H9 (cell line): ENCODE measurements around the gene ARL13B. TPM values are rescaled to one million over a fixed set of nuclear protein-coding genes. Genes with fewer than 3 reads are reported as not detected.

Experiments used
- DNase-seq: peaks from one replicate; pipeline ENCODE4 v3.0.0-alpha.2; 2017
- H2AFZ ChIP-seq: one replicate; pipeline ENCODE4 v1.6.1; 2013; ENCODE audit warnings: mild to moderate bottlenecking, low read length, control low read depth, moderate library complexity
- H2AK5ac ChIP-seq: 2 replicates; pipeline ENCODE4 v1.6.1; 2013; ENCODE audit warnings: low read length, control low read depth, mixed read lengths; ENCODE audit not compliant: insufficient read length
- H2BK120ac ChIP-seq: one replicate; pipeline ENCODE4 v1.6.1; 2013; ENCODE audit warnings: low read depth, mild to moderate bottlenecking, low read length, control low read depth, inconsistent platforms; ENCODE audit not compliant: poor library complexity, severe bottlenecking
- H2BK12ac ChIP-seq: 2 replicates; pipeline ENCODE4 v1.6.1; 2013; ENCODE audit warnings: low read length, control low read depth, mixed read lengths, low read depth; ENCODE audit not compliant: insufficient read length
- H2BK15ac ChIP-seq: 2 replicates; pipeline ENCODE4 v1.6.1; 2013; ENCODE audit warnings: low read depth, low read length, control low read depth
- H2BK20ac ChIP-seq: one replicate; pipeline ENCODE4 v1.6.1; 2013; ENCODE audit warnings: low read depth, mild to moderate bottlenecking, low read length, control low read depth, inconsistent platforms; ENCODE audit not compliant: poor library complexity, severe bottlenecking
- H2BK5ac ChIP-seq: 2 replicates; pipeline ENCODE4 v1.6.1; 2013; ENCODE audit warnings: low read length, control low read depth, mixed read lengths; ENCODE audit not compliant: insufficient read length
- H3K14ac ChIP-seq: 2 replicates; pipeline ENCODE4 v1.6.1; 2013; ENCODE audit warnings: low read length, control low read depth; ENCODE audit not compliant: insufficient read depth
- H3K18ac ChIP-seq: 2 replicates; pipeline ENCODE4 v1.6.1; 2013; ENCODE audit warnings: low read depth, mild to moderate bottlenecking, mixed read lengths, low read length, control low read depth; ENCODE audit not compliant: insufficient read length
- H3K23ac ChIP-seq: 2 replicates; pipeline ENCODE4 v1.6.1; 2013; ENCODE audit warnings: low read length, control low read depth, mixed read lengths, low read depth; ENCODE audit not compliant: insufficient read length
- H3K23me2 ChIP-seq: 2 replicates; pipeline ENCODE4 v1.6.1; 2013; ENCODE audit warnings: low read depth, mild to moderate bottlenecking, mixed read lengths, low read length, control low read depth; ENCODE audit not compliant: insufficient read length, poor library complexity, severe bottlenecking
- H3K27ac ChIP-seq: 2 replicates; pipeline ENCODE4 v1.5.1; 2013; ENCODE audit warnings: low read length, control low read depth, mixed read lengths, low read depth; ENCODE audit not compliant: insufficient read length
- H3K27me3 ChIP-seq: 2 replicates; pipeline ENCODE4 v1.6.1; 2013; ENCODE audit warnings: low read length, control low read depth, inconsistent platforms; ENCODE audit not compliant: insufficient read depth
- H3K4ac ChIP-seq: 2 replicates; pipeline ENCODE4 v1.6.1; 2013; ENCODE audit warnings: low read depth, mild to moderate bottlenecking, control low read depth, inconsistent platforms, low read length, moderate library complexity
- H3K4me1 ChIP-seq: 2 replicates; pipeline ENCODE4 v1.6.1; 2013; ENCODE audit warnings: low read length, control low read depth, inconsistent platforms; ENCODE audit not compliant: insufficient read depth
- H3K4me2 ChIP-seq: 2 replicates; pipeline ENCODE4 v1.6.1; 2013; ENCODE audit warnings: low read length, control low read depth, mixed read lengths; ENCODE audit not compliant: insufficient read length, insufficient read depth
- H3K56ac ChIP-seq: 2 replicates; pipeline ENCODE4 v1.6.1; 2013; ENCODE audit warnings: low read depth, mild to moderate bottlenecking, mixed read lengths, low read length, control low read depth; ENCODE audit not compliant: insufficient read length
- H3K79me1 ChIP-seq: 2 replicates; pipeline ENCODE4 v1.6.1; 2013; ENCODE audit warnings: low read depth, mild to moderate bottlenecking, moderate library complexity, low read length, control low read depth, inconsistent platforms; ENCODE audit not compliant: insufficient read depth, poor library complexity, severe bottlenecking
- H3K79me2 ChIP-seq: 2 replicates; pipeline ENCODE4 v1.6.1; 2013; ENCODE audit warnings: low read length, control low read depth, inconsistent platforms; ENCODE audit not compliant: insufficient read depth
- H3K9ac ChIP-seq: 2 replicates; pipeline ENCODE4 v1.6.1; 2013; ENCODE audit warnings: low read length, control low read depth, mixed read lengths; ENCODE audit not compliant: insufficient read length; ENCODE audit errors: extremely low read depth
- H3K9me3 ChIP-seq: one replicate; pipeline ENCODE4 v1.6.1; 2013; ENCODE audit warnings: low read depth, low read length, inconsistent platforms; ENCODE audit not compliant: control insufficient read depth
- H3T11ph ChIP-seq: one replicate; pipeline ENCODE4 v1.6.1; 2013; ENCODE audit warnings: mild to moderate bottlenecking, low read length, control low read depth, inconsistent platforms
- H4K20me1 ChIP-seq: one replicate; pipeline ENCODE4 v1.6.1; 2013; ENCODE audit not compliant: control insufficient read depth, insufficient read length, insufficient read depth
- H4K5ac ChIP-seq: 2 replicates; pipeline ENCODE4 v1.6.1; 2013; ENCODE audit warnings: low read depth, mild to moderate bottlenecking, mixed read lengths, low read length, control low read depth; ENCODE audit not compliant: insufficient read length
- H4K8ac ChIP-seq: replicated peaks from 2 replicates; pipeline ENCODE4 v1.6.1; 2013; ENCODE audit warnings: low read length, control low read depth, mixed read lengths, low read depth; ENCODE audit not compliant: insufficient read length
- H4K91ac ChIP-seq: 2 replicates; pipeline ENCODE4 v1.6.1; 2013; ENCODE audit warnings: low read depth, mild to moderate bottlenecking, moderate library complexity, mixed read lengths, low read length, control low read depth; ENCODE audit not compliant: insufficient read length
- H3K27ac Mint-ChIP-seq, 3 experiments: 2 replicates in 2 of 3; 3 replicates in 1 of 3; pipeline ENCODE4 v1.8.0; 2020 to 2021; ENCODE audit warnings: mixed read lengths in 3 of 3, mild to moderate bottlenecking in 1 of 3, moderate library complexity in 1 of 3
- H3K27me3 Mint-ChIP-seq: 2 replicates; pipeline ENCODE4 v1.8.0; 2021; ENCODE audit warnings: low read depth, mild to moderate bottlenecking, moderate library complexity, mixed read lengths
- H3K36me3 Mint-ChIP-seq, 3 experiments: 2 replicates in 2 of 3; 3 replicates in 1 of 3; pipeline ENCODE4 v1.8.0; 2020 to 2021; ENCODE audit warnings: low read depth in 3 of 3, mixed read lengths in 3 of 3; ENCODE audit not compliant: insufficient read depth in 1 of 3
- H3K4me1 Mint-ChIP-seq, 2 experiments: 2 replicates each; pipeline ENCODE4 v1.8.0; 2020; ENCODE audit warnings: mixed read lengths in 2 of 2
- H3K4me3 Mint-ChIP-seq, 2 experiments: 2 replicates in 1 of 2; 3 replicates in 1 of 2; pipeline ENCODE4 v1.8.0; 2020 to 2021; ENCODE audit warnings: mild to moderate bottlenecking in 2 of 2, mixed read lengths in 2 of 2, moderate library complexity in 1 of 2
- H3K9me3 Mint-ChIP-seq, 2 experiments: 2 replicates in 1 of 2; 3 replicates in 1 of 2; pipeline ENCODE4 v1.8.0; 2020; ENCODE audit warnings: mild to moderate bottlenecking in 2 of 2, mixed read lengths in 2 of 2, moderate library complexity in 1 of 2
- WGBS: extraction: QIAGEN DNeasy Blood & Tissue Kit; methylation state at CpG from one replicate; pipeline ENCODE4 v1.1.7; 2013; ENCODE audit warnings: missing lambda C conversion rate, low lambda C conversion rate, mixed read lengths; ENCODE audit not compliant: insufficient read length; ENCODE audit errors: extremely low coverage; 5-methylcytosine and 5-hydroxymethylcytosine counted together
- long read RNA-seq: library from polyadenylated mRNA; unstranded; transcript quantifications from one replicate; pipeline ENCODE4 v2.0.0, GENCODE V29; 2020
- total RNA-seq: library from RNA; stranded (reverse); gene quantifications from 2 replicates; pipeline ENCODE4 v1.2.1, GENCODE V29; 2021
- TF ChIP-seq, protein P1 (sequence below): fragments of 200-600 bp; sonication (generic); conservative IDR thresholded peaks from 3 replicates; pipeline ENCODE4 v1.8.0; 2021; ENCODE audit warnings: antibody characterized with exemption, mild to moderate bottlenecking

The ARL13B gene
- total RNA-seq, result 7.9 and 8.2 TPM in 2 replicates
- long read RNA-seq, partial matches to known transcripts, result 10 of 30 reads
- long read RNA-seq, other reads (novel, unspliced or antisense), result 20 of 30 reads

DNA sequence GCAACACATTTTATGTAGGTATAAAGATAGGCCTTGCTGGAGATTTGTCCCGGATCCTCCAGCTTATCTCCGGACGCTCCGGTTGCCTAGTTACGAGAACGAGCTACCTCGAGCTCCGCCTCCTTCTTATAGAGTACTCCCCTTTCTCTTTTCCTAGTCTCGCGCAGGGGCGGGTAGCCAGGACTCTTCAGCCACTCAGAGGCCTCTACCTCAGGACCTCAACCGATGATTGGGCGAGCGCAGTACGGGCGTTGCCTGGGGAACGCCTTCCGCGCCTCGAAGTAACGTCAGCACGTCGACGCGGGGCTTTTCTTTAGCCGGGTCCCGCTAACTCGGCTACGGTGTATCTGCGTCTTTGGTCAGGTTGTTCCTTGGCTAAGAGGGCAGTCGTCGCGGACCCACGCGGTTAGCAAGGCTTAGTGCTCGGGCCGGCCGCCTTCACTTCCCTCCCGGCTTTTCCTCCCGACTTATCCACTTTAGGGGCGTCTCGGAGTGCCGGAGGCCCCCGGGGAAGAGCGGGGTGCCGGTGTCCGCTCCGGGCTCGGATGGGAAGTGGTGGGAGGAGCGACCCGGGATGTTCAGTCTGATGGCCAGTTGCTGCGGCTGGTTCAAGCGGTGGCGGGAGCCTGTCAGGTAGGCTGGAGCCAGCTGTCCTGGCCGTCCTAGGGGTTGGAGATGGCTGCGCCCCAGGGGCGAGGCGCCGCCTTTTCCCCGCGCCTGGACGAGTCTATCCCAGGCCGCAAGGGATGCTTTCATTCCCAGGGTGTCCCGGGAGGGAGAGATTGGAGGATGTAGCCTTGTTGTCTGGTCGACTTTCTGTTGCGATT is at the start of gene ARL13B:
ARL13B (plus strand) TSS at position 306 of the 827 bp plus-strand sequence; CDS start at position 575, 269 bp downstream.
- H3K9me3 ChIP-seq, result no peaks in the 10 kb centered on the region
- peak within 1 kb of the TSS; percentile 66 for H3K4me2 ChIP-seq
- H3K4me1 Mint-ChIP-seq, result peaks cover 11 to 13% of the 10 kb centered on the region in 2 experiments

More for the DNA sequence above, at the start of gene ARL13B:
- no peak within 1 kb of the TSS for H4K91ac ChIP-seq
- no peak within 1 kb of the TSS for H3K18ac ChIP-seq
- no peak within 1 kb of the TSS for H2BK5ac ChIP-seq
- no peak within 1 kb of the TSS for H3K27ac ChIP-seq
- H3K4ac ChIP-seq, result no peak within 1 kb of the TSS
- H3K79me2 ChIP-seq, result no peaks in the 10 kb centered on the region; the same call in 1 of the 2 replicates
- TF ChIP-seq, protein P1, sequence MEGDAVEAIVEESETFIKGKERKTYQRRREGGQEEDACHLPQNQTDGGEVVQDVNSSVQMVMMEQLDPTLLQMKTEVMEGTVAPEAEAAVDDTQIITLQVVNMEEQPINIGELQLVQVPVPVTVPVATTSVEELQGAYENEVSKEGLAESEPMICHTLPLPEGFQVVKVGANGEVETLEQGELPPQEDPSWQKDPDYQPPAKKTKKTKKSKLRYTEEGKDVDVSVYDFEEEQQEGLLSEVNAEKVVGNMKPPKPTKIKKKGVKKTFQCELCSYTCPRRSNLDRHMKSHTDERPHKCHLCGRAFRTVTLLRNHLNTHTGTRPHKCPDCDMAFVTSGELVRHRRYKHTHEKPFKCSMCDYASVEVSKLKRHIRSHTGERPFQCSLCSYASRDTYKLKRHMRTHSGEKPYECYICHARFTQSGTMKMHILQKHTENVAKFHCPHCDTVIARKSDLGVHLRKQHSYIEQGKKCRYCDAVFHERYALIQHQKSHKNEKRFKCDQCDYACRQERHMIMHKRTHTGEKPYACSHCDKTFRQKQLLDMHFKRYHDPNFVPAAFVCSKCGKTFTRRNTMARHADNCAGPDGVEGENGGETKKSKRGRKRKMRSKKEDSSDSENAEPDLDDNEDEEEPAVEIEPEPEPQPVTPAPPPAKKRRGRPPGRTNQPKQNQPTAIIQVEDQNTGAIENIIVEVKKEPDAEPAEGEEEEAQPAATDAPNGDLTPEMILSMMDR, result no peak
- no peak within 1 kb of the TSS for H3K14ac ChIP-seq
- H3K4me1 ChIP-seq, result no peaks in the 10 kb centered on the region
- no peak within 1 kb of the TSS for H2AFZ ChIP-seq
- no peaks in the 10 kb centered on the region for H4K20me1 ChIP-seq
- Mint-ChIP-seq H3K4me3 (peak within 1 kb of the TSS; percentile 78 to 94), H3K9me3 (no peaks in the 10 kb centered on the region), H3K27me3 (peaks cover 11% of the 10 kb centered on the region), H3K27ac (peak within 1 kb of the TSS; percentile 69 to 91 (median 89); a peak in 6 of 7 replicates), H3K36me3 (no peaks in the 10 kb centered on the region)
- no peak within 1 kb of the TSS for H3K56ac ChIP-seq
- no peak within 1 kb of the TSS for H2BK120ac ChIP-seq
- no peak within 1 kb of the TSS for H2BK12ac ChIP-seq
- H3K23me2 ChIP-seq, result no peaks in the 10 kb centered on the region
- no peaks in the 10 kb centered on the region for H3K27me3 ChIP-seq
- DNase-seq, result peak; percentile 98
- H2BK20ac ChIP-seq, result no peak within 1 kb of the TSS
- no CpG with 5 or more reads among the region's 66 CpGs for WGBS
- peak within 1 kb of the TSS; percentile 48 for H3K9ac ChIP-seq
- H2AK5ac ChIP-seq, result no peak within 1 kb of the TSS
- no peak within 1 kb of the TSS for H3K23ac ChIP-seq
- peaks cover 2% of the 10 kb centered on the region for H3K79me1 ChIP-seq
- no peak within 1 kb of the TSS for H4K8ac ChIP-seq
- H4K5ac ChIP-seq, result no peak within 1 kb of the TSS
- H2BK15ac ChIP-seq, result no peak within 1 kb of the TSS
- H3T11ph ChIP-seq, result no peak within 1 kb of the TSS
